C4-2B (cell line): ENCODE data around the gene HOXA7.

ENCODE experiments used
- CTCF ChIP-seq: fragments of 450-650 bp; conservative IDR thresholded peaks from 2 replicates; pipeline ENCODE4 v1.5.1; 2017; ENCODE audit warnings: mild to moderate bottlenecking
- ZFX ChIP-seq: fragments of 450-650 bp; IDR thresholded peaks from 2 replicates; pipeline ENCODE4 v1.6.1; 2017

- no peak for TF ChIP-seq CTCF
- TF ChIP-seq ZFX, result no peak
Observed at GRCh38 chr7:27146491-27147198, 9.8 kb downstream of the HOXA7 start.
